CD14-positive monocyte (primary cell): Measurements from ENCODE around the gene ESRRG. TPM values are rescaled to one million over a fixed set of nuclear protein-coding genes. Genes with fewer than 3 reads are reported as not detected.
A peak's percentile ranks its signal among the peaks of the same experiment; 100 is the strongest.

ENCODE experiments used
- DNase-seq, 3 donors: peaks; one replicate each; pipeline ENCODE4 v3.0.0-alpha.2; 2011 to 2022
- H2AFZ ChIP-seq: 2 replicates; pipeline ENCODE4 v1.6.0; 2012; ENCODE audit warnings: mild to moderate bottlenecking, low read depth, low read length, inconsistent platforms; ENCODE audit not compliant: insufficient read depth, poor library complexity, severe bottlenecking
- H3K27ac ChIP-seq, 2 donors: 1 replicate in 1 of 2; 2 replicates in 1 of 2; pipeline ENCODE4 v1.5.1; 2012 to 2013; ENCODE audit warnings: low read length in 2 of 2, control low read depth in 1 of 2, inconsistent platforms in 1 of 2, low read depth in 1 of 2, mild to moderate bottlenecking in 1 of 2
- H3K27me3 ChIP-seq, 2 donors: one replicate each; pipeline versions ENCODE4 v1.6.0 to v1.6.1; 2011 to 2013; ENCODE audit warnings: low read length in 2 of 2; ENCODE audit not compliant: control insufficient read depth in 2 of 2, insufficient read depth in 2 of 2
- H3K36me3 ChIP-seq, 2 donors: replicated peaks in 1 of 2; 1 replicate in 1 of 2; 2 replicates in 1 of 2; pipeline versions ENCODE4 v1.5.1 to v1.6.1; 2012 to 2013; ENCODE audit warnings: low read length in 2 of 2, control low read depth in 1 of 2, inconsistent platforms in 1 of 2, mild to moderate bottlenecking in 1 of 2; ENCODE audit not compliant: insufficient read depth in 2 of 2, control insufficient read depth in 1 of 2
- H3K4me1 ChIP-seq, 2 donors: 1 replicate in 1 of 2; 2 replicates in 1 of 2; pipeline versions ENCODE4 v1.5.1 to v1.6.1; 2012 to 2013; ENCODE audit warnings: low read length in 2 of 2, control low read depth in 1 of 2, inconsistent platforms in 1 of 2, mild to moderate bottlenecking in 1 of 2, moderate library complexity in 1 of 2; ENCODE audit not compliant: insufficient read depth in 2 of 2, control insufficient read depth in 1 of 2
- H3K4me2 ChIP-seq: replicated peaks from 2 replicates; pipeline ENCODE3; 2012; ENCODE audit warnings: low read length, moderate library complexity, mild to moderate bottlenecking; ENCODE audit not compliant: poor library complexity, severe bottlenecking; ENCODE audit errors: extremely low read depth
- H3K4me3 ChIP-seq, 3 experiments: fragments of 200-600 bp in 1 of 3; sonication (generic) in 1 of 3; replicated peaks in 1 of 3; 1 replicate in 2 of 3; 2 replicates in 1 of 3; pipeline ENCODE4 v1.5.1; 2011 to 2013; ENCODE audit warnings: low read length in 3 of 3, mild to moderate bottlenecking in 3 of 3, control low read depth in 2 of 3, low read depth in 2 of 3, inconsistent platforms in 1 of 3, moderate library complexity in 1 of 3
- H3K79me2 ChIP-seq: 2 replicates; pipeline ENCODE4 v1.6.0; 2012; ENCODE audit warnings: mild to moderate bottlenecking, control low read depth, inconsistent platforms, low read length, moderate library complexity; ENCODE audit not compliant: insufficient read depth
- H3K9ac ChIP-seq: 2 replicates; pipeline ENCODE4 v1.6.0; 2017; ENCODE audit warnings: low read length, mild to moderate bottlenecking; ENCODE audit not compliant: insufficient read depth, poor library complexity, severe bottlenecking
- H3K9me3 ChIP-seq, 2 donors: replicated peaks in 1 of 2; 1 replicate in 1 of 2; 2 replicates in 1 of 2; pipeline versions ENCODE4 v1.5.1 to v1.6.1; 2012 to 2013; ENCODE audit warnings: low read length in 2 of 2, control low read depth in 1 of 2; ENCODE audit not compliant: control insufficient read depth in 1 of 2, insufficient read depth in 1 of 2
- H4K20me1 ChIP-seq: 2 replicates; pipeline ENCODE4 v1.6.0; 2012; ENCODE audit warnings: mild to moderate bottlenecking, low read length, control low read depth, moderate library complexity; ENCODE audit not compliant: insufficient read depth
- H3K27ac Mint-ChIP-seq, 7 donors: one replicate each; pipeline ENCODE4 v1.8.0; 2020; ENCODE audit warnings: mild to moderate bottlenecking in 7 of 7, mixed read lengths in 7 of 7, moderate library complexity in 6 of 7, inconsistent platforms in 2 of 7
- H3K27me3 Mint-ChIP-seq, 3 donors: one replicate each; pipeline ENCODE4 v1.8.0; 2021 to 2022; ENCODE audit warnings: low read depth in 3 of 3, mild to moderate bottlenecking in 3 of 3, mixed read lengths in 3 of 3, moderate library complexity in 3 of 3, inconsistent platforms in 1 of 3
- H3K36me3 Mint-ChIP-seq, 2 donors: one replicate each; pipeline ENCODE4 v1.8.0; 2020; ENCODE audit warnings: mixed read lengths in 2 of 2, inconsistent platforms in 1 of 2, mild to moderate bottlenecking in 1 of 2
- H3K4me1 Mint-ChIP-seq: one replicate; pipeline ENCODE4 v1.8.0; 2020; ENCODE audit warnings: mild to moderate bottlenecking, mixed read lengths
- H3K4me3 Mint-ChIP-seq, 2 donors: one replicate each; pipeline ENCODE4 v1.8.0; 2020; ENCODE audit warnings: mild to moderate bottlenecking in 2 of 2, mixed read lengths in 2 of 2, moderate library complexity in 1 of 2
- H3K9me3 Mint-ChIP-seq, 7 donors: one replicate each; pipeline ENCODE4 v1.8.0; 2020 to 2022; ENCODE audit warnings: mixed read lengths in 7 of 7, mild to moderate bottlenecking in 6 of 7, moderate library complexity in 6 of 7, inconsistent platforms in 2 of 7
- WGBS: methylation state at CpG from one replicate; pipeline ENCODE4 v1.1.5; 2013; ENCODE audit warnings: missing lambda C conversion rate; ENCODE audit not compliant: insufficient coverage; 5-methylcytosine and 5-hydroxymethylcytosine counted together
- intact Hi-C, 2 donors: fragments of 100-400 bp; cut with micrococcal nuclease; formaldehyde crosslinking; loops; one replicate each; pipeline versions ENCODE4 v1.15.0 to v1.15.1; 2023
- polyA plus RNA-seq, 3 donors: library from polyadenylated mRNA; depleted of rRNA in 1 of 3; unstranded in 2 of 3; stranded (reverse) in 1 of 3; fragments of 300-500 nt in 2 of 3; fragments of >200 nt in 1 of 3; fragmentation: Illumina TruSeq in 2 of 3; gene quantifications; 1 replicate in 2 of 3; 2 replicates in 1 of 3; pipeline ENCODE4 v1.2.3, GENCODE V29; 2012 to 2021
- TF ChIP-seq, protein P1 (sequence below): fragments of 200-600 bp; IDR thresholded peaks from one replicate; pipeline ENCODE4 v1.8.0; 2022; ENCODE audit warnings: antibody characterized with exemption, mild to moderate bottlenecking

Gene ESRRG
- polyA plus RNA-seq, 3 donors: not detected

DNA sequence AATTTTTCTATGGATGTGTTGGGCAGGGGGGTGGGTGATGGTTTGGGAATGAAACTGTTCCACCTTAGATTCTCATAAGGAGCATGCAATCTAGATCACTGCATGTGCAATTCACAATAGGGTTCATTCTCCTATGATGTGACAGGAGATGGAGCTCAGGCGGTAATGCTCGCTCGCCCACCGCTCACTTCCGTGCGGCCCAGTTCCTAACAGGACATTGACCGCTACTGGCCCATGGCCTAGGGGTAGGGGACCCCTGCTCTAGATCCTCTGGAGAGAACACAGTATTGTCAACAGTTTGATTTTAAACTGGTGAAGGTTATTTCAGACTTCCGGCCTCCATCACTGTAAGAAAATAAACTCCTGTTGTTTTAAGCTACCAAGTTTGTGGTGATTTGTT is 245.0 kb downstream of the ESRRG start:
- Histone ChIP-seq H3K27me3 (no peaks in the 10 kb centered on the region), H3K4me3 (no peak overlapping the region), H2AFZ (no peak overlapping the region), H3K27ac (no peak overlapping the region), H3K9me3 (peaks cover 8 to 9% of the 10 kb centered on the region in 2 donors), H3K36me3 (no peaks in the 10 kb centered on the region), H3K79me2 (no peaks in the 10 kb centered on the region), H3K4me1 (no peaks in the 10 kb centered on the region), H3K9ac (no peak overlapping the region), H3K4me2 (no peak overlapping the region), H4K20me1 (no peaks in the 10 kb centered on the region)
- Mint-ChIP-seq H3K9me3 (peaks cover 0 to 9% (median 7%) of the 10 kb centered on the region in 7 donors), H3K4me3 (peak overlapping the region in 1 of 2 donors; percentile 14), H3K27ac (no peak overlapping the region), H3K27me3 (no peaks in the 10 kb centered on the region), H3K4me1 (no peaks in the 10 kb centered on the region), H3K36me3 (no peaks in the 10 kb centered on the region)
- intact Hi-C loops: no loop called here
- no CpG with 5 or more reads among the region's 8 CpGs for WGBS
- TF ChIP-seq, protein P1, sequence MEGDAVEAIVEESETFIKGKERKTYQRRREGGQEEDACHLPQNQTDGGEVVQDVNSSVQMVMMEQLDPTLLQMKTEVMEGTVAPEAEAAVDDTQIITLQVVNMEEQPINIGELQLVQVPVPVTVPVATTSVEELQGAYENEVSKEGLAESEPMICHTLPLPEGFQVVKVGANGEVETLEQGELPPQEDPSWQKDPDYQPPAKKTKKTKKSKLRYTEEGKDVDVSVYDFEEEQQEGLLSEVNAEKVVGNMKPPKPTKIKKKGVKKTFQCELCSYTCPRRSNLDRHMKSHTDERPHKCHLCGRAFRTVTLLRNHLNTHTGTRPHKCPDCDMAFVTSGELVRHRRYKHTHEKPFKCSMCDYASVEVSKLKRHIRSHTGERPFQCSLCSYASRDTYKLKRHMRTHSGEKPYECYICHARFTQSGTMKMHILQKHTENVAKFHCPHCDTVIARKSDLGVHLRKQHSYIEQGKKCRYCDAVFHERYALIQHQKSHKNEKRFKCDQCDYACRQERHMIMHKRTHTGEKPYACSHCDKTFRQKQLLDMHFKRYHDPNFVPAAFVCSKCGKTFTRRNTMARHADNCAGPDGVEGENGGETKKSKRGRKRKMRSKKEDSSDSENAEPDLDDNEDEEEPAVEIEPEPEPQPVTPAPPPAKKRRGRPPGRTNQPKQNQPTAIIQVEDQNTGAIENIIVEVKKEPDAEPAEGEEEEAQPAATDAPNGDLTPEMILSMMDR: no peak
- no peak for DNase-seq

DNA sequence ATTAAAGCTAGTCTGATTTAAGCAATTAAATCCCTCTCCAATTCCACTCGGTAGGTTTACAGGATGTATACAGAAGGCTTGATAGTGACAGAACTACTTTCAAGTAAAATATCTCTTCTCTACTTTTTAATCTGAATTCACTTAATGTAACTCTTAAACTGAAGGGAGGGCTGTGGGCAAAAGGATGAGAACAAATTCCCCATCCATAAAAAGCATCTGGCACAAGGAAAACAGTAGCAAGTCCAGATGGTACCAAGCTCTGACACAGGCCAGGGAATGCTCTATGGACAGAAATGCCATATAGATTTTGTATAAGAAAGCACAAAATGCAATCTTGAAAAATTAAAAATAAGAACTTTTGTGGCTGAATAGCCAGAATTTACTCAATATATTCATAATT is 246.9 kb downstream of the ESRRG start:
- Mint-ChIP-seq H3K9me3 (peaks cover 0 to 11% (median 3%) of the 10 kb centered on the region in 7 donors), H3K4me1 (no peaks in the 10 kb centered on the region), H3K36me3 (no peaks in the 10 kb centered on the region), H3K27ac (no peak overlapping the region), H3K4me3 (no peak overlapping the region), H3K27me3 (peaks cover 0 to 2% (median 0%) of the 10 kb centered on the region in 3 donors)
- no peaks in the 10 kb centered on the region for H3K4me1 ChIP-seq
- intact Hi-C loops: no loop called here
- H3K27me3 ChIP-seq: no peaks in the 10 kb centered on the region
- H3K79me2 ChIP-seq: no peaks in the 10 kb centered on the region
- H3K4me3 ChIP-seq: no peak overlapping the region
- H2AFZ ChIP-seq: no peak overlapping the region
- no peak for DNase-seq
- H3K9me3 ChIP-seq: peaks cover 0 to under 1% of the 10 kb centered on the region in 2 donors
- no peaks in the 10 kb centered on the region for H4K20me1 ChIP-seq
- TF ChIP-seq, protein P1: no peak
- no peak overlapping the region for H3K9ac ChIP-seq
- no peaks in the 10 kb centered on the region for H3K36me3 ChIP-seq
- no peak overlapping the region for H3K4me2 ChIP-seq
- no CpG with 5 or more reads among the region's 1 CpG for whole genome bisulfite sequencing
- no peak overlapping the region for H3K27ac ChIP-seq
